Left colon (tissue), 2 donors: ENCODE data around the gene ANOS1. TPM values are rescaled to one million over a fixed set of nuclear protein-coding genes. Genes with fewer than 3 reads are reported as not detected.
"Not testable (repeated sequence)": the region's sequence is repeated elsewhere in the genome, so short reads cannot be mapped to it uniquely, and the experiment has no call there.

ENCODE experiments used
- ATAC-seq: fragments of 200-7000 bp; cut with Tn5 transposase; one replicate; pipeline ENCODE4 v1.9.1; 2020; ENCODE audit warnings: mild to moderate bottlenecking, moderate library complexity
- DNase-seq, 2 donors: peaks; one replicate each; pipeline ENCODE4 v3.0.0-alpha.2; 2020
- intact Hi-C, 2 donors: fragments of 100-400 bp; cut with DNase I in 1 of 2; cut with micrococcal nuclease in 1 of 2; formaldehyde crosslinking; loops; one replicate each; pipeline versions ENCODE4 v1.11.2 to v1.14.0; 2022; cut with DNase I, micrococcal nuclease
- total RNA-seq, 2 donors: library from RNA; stranded (reverse); fragmentation: NEBNext Ultra II Directional; extraction: Animal tissue kit (Norgen Biotek cat#: 25700); gene quantifications; one replicate each; pipeline ENCODE4 v1.2.1, GENCODE V29; 2021
- donor health status: DM: no; HTN: no; CAD: no.
- donor health status: DM: yes; HTN: yes; CAD: no.

Gene ANOS1
- total RNA-seq, 2 donors from 2014 or later, result 0.18 to 0.34 TPM

DNA sequence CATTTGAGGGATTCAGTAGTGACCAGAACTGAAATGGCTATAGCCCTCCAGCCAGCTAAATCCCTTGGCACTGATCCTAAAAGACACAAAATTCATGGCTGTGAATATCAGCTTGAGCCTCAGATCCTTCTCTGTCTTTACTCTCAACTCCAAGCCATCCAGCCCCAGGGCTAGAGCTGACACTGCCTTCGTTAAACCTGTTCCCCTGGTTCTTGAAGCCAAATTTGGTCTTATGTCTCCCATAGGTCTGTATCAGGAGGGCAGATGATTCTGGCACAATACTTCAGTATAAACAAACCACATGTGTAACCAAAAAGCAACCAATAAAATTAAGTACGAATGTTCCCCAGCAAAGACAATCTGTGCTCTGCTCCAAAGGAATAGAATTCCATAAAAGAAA, 78.0 kb downstream of the ANOS1 start:
- DNase-seq (no peak), ATAC-seq (no peak)
- intact Hi-C loops, result no loop called here

DNA sequence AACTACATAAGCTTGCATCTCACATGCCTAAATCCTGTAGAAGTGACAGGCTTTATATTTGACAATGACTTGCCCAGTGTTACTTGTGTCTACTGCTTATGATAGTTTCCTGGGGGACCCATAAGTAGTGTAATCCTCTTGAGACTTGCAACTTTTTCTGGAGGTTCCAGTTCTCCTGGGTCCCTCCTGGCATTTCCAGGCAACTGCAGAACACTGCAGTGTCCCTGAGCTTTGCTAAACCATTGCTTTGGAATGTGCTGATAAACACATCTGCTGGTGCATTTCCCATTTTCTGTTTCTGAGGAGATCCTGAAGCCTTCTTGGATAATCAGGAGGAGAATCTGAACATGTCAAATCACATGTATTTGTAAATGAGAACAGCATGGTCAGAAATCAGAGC, 82.0 kb downstream of the ANOS1 start:
- ATAC-seq, result no peak

DNA sequence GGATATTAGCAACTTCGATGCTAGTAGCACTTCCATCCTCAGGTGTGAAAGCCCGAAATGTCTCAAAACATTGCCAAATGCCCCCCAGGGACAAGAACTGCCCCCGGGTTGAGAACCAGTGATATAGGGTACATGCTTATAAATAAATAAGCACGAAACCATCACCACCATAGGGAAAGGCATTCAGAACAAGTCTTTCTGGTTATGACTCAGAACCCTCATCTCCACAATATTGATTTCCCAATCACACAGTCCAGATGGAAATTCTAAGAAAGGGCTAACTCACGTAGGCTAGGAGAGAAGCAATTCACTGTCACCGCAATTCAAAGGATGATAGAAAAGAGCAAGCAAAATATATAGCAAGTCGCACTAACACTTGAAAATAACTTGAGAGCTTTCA, 84.8 kb downstream of the ANOS1 start:
- DNase-seq (no peak), ATAC-seq (no peak)
- intact Hi-C loops, result no loop called here

More for the DNA sequence above, 82.0 kb downstream of the ANOS1 start:
- intact Hi-C loops, result no loop called here
- DNase-seq, result no peak

DNA sequence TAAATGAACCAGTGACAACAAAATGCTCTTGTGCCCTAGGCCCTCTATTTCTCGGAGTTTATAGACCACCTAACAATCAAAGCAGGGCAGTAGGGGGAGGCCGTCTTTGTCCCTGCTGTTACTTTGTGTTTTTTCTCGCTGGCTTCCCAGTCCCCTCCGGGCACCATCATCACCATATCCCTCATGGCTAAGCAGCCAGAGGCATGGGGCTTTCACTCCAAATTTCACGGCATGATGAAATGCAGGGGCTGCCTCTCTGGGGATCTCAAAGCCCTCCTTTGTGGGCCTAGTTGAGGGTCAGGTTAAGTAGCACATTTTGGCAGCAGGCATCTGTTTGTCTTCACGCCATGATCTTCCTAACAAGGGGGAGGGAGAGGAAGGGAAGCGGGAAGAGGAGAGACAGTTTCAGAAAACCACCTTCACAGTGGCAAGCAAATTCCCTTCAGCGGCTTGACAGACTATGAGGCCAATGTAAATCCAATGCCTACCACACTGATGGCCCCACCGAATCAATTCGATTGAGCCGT, 91.9 kb downstream of the ANOS1 start:
- intact Hi-C loops, result no loop called here
- ATAC-seq, result no peak

DNA sequence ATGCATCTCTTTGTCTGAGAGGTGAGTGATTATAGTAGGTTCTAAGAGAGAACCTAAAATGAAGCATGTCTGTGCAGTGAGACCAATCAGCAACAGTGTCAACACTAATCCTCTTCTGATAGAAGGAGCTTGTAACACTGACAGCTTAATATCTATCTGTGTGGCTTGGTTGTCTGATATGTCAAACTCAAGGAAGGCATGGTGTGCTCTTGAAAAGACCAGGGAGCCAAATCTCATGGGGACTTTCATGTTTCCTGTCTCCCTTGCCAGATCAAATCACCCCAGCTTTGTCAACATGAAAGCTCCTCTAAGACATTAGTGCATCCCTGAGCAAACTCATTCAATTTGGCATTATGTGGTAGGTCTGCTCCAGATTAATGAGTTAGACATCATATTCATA, 95.4 kb downstream of the ANOS1 start:
- intact Hi-C loops, result no loop called here
- no peak for ATAC-seq
- no peak for DNase-seq

More for the DNA sequence above, 91.9 kb downstream of the ANOS1 start:
- no peak for DNase-seq

DNA sequence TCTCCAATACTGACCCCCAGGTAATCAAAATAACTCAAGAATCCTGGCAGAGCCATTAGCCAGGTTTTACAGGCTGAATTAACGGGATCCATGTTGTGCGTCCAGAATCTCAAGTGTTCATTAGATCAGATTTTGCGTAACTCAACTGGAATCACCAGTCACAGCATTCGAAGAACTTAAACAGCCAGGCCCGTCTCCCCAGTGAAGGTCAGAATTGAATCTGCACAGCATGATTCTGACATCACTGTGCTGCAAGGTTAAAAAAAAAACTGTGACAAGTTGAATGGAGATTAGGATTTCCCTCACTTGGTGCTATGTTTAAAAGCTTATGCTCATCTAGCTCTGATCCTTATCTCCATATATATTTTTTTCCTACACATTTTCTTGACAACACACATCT, 96.1 kb downstream of the ANOS1 start:
- ATAC-seq (no peak), DNase-seq (no peak)
- intact Hi-C loops, result no loop called here

DNA sequence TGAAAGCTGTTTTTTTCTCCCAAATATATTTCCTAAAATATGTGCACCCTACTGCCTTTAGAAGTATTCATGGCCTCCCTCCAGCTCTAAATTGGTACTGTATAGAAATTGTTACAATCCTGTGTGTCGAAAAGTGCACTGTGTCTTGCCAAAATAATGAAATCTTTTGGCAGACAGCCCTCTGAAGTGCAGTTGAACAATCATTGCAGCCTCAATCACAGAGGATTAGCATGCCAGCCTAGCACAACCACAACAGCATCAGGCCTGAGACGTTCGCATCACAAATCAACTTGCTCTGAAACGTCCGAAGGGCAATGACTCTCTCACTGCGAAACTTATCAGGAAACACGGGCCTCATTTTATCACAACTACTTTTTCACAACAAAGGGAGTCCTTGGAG, 99.0 kb downstream of the ANOS1 start:
- ATAC-seq, result no peak

DNA sequence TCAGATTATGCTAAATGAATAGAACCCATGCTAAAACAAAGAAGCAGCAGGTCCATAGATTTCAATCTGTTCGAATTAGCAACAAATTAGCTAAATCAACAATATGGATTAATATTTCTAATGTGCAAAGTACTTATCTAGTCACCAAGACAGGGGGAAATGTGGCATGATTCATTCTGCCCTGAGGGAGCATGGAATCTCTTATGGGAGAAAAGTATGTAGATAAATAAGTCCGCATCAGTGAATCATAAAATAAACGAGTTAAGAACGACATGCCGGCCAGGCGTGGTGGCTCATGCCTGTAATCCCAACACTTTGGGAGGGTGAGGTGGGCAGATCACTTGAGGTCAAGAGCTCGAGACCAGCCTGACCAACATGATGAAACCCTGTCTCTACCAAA, 102.1 kb downstream of the ANOS1 start:
- intact Hi-C loops, result no loop called here
- ATAC-seq, result no peak
- DNase-seq, result no peak

More for the DNA sequence above, 99.0 kb downstream of the ANOS1 start:
- intact Hi-C loops, result no loop called here
- DNase-seq, result no peak

DNA sequence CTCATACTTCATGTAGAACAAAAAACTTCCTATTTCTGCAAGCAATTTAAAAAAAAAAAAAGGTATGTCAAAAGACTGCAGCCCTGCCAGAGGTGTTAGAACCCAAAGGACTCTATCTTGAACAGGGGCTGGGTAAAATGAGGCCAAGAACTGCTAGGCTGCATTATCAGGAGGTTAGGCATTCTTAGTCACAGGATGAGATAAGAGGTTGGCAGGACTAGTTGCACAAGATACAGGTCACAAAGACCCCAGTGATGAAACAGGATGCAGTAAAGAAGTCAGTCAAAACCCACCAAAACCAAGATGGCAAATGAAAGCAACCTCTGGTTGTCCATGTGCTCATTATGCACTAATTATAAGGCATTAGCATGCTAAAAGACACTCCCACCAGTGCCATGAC, 104.1 kb downstream of the ANOS1 start:
- intact Hi-C loops, result no loop called here
- DNase-seq, result no peak
- no peak for ATAC-seq

DNA sequence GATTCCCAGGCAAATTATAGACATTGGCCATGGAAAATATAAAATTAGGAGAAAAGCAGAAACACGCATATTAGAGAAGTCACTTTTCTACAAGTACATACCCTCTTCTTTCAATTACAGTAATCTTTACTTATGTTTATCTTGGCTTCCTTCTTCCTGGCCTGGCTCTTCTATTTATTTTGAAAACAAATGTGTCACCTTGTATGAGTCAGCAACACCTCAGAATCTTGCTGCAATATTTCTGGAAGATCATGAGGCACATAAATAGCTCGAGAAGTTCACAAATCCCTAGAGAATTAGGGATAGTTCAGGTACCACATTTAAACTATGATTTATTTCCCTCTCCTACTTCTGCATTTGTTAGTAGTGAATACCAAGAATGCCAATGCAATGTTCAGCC, 124.6 kb downstream of the ANOS1 start:
- intact Hi-C loops, result no loop called here
- no peak for DNase-seq
- no peak for ATAC-seq

DNA sequence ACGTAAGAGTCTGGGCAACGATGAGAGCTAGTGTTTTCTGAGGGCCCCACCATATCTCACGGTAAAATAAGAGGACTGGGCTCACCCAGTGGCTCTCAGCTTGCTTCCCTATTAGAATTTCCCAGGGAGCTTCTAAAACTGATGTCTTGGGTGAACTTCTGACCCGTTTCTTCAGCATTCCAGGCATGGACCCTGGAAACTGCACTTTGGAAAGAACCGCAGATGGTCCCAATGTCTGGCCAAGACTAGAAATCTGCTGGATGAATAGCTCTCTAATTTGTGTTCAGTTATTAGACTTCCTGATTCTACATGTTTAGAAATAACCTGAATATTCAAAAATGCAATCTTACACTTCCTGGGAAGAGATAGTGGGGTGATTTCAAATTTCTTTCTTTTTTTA, 127.8 kb downstream of the ANOS1 start:
- DNase-seq, result no peak
- intact Hi-C loops, result no loop called here
- ATAC-seq, result no peak

DNA sequence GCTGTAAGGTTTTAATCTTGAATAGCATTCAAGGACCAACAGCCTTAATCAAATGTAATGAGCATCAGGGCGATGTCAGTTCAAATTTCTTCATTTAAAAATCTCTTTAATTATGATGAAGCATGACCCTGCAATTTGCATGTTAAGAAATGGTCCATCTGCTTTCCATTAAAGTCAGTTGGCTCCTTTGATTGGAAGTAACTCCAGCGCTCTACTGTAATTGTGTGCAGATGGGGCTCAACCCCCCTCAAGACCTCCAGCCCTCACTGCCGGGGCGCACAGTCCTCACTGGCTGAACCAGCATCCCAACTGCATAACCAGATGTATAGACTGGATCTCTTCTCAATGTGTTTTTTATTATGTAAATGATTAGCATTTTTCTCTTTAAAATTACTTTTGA, 140.4 kb downstream of the ANOS1 start:
- ATAC-seq, result no peak
- intact Hi-C loops, result no loop called here
- DNase-seq, result no peak

DNA sequence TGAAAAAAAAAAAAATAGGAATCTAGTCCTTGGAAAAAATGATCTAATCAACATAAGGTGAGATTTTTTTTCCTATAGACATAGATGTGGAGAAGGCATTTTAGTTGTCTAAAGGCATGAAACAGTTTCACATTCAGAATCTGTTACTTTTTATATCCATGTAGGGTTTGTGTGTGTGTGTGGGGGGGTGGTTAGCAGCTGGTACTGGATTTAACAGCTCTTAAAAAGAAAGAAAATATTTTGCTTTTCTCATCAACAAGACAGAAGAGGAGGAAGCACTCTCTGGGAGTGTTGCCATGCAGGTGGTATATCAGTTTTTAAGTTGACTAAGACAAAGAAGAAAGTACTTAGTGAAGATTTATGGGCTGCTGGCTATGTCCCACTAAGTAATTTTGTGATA, 145.0 kb downstream of the ANOS1 start:
- ATAC-seq (no peak), DNase-seq (no peak)
- intact Hi-C loops, result no loop called here

DNA sequence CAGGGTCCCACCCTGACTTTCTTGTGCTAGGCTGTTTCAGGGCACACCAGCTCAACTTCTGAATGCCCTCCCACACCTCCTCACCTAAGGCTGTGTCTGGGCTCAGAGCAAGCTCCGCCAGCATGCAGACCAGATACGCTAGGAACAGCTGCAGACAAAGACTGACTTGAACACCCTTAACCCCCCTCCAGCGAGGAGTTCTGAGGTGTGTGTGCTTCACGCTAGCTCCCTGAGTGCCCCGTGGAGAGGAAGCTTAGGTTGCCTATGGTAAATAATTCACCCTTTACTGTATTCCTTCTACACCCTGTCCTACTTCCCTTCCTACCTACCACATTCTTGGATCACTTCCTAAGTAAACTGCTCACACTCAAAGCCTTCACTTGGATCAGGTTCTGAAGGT, 152.3 kb downstream of the ANOS1 start:
- peak; percentile 72 for ATAC-seq
- peak in 1 of 2 donors; percentile 8 for DNase-seq
- intact Hi-C loops, result no loop called here

DNA sequence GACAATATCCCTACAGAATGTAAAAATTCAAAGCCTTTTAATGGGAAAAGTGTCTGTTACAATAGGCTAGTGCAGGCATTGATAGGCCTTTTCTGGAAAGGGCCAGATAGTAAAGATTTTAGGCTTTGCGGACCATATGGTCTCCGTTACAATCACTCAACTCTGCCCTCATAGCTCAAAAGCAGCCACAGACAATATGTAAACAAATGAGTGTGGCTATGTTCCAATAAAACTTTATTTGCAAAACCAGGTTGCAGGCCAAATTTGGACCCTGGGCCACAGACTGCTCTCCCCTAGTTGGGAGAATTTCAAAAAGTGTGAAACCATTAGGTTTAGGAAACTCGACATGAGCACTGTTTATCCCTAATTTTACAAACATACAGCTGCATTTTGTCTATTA, 155.1 kb downstream of the ANOS1 start:
- DNase-seq (no peak), ATAC-seq (no peak)
- intact Hi-C loops, result no loop called here

DNA sequence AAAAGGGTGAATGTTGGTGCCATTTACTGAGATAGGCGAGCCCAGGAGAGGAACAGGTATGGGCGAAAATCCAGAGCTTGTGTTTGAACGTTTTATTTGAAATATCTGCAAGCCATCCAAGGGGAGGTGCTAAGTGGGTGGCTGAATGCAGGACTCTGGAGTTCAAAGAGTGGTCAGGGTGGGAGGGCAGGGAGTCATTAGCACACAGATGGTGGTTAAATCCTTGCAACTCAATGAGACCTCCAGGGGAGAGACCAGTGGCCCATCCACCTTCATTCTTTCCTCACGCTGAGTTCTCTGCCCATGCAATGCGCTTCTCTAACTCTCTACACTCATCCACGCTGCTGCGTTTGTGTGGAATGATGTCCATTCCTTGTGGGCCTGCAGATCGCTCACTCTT, 166.2 kb downstream of the ANOS1 start:
- DNase-seq (no peak), ATAC-seq (no peak)
- intact Hi-C loops, result no loop called here

DNA sequence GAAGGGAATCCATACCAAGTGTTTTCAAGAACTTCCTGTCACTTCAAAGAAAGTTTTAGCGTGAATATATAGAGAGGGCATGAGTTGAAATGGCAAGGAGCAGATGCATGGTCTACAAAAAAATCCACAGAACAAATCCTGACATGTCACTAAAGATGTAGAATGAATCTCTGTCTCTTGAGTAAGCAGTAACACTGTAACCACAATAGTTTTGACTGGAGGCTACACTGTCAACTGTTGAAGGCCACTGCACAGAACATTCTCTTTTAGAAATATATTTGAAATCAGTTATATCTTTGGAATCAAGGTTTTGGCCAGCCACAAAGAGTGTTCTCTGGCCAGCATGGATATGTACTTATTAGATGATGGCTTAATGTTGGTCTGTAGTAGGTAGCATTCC, 183.5 kb downstream of the ANOS1 start:
- ATAC-seq, result no peak
- intact Hi-C loops, result no loop called here
- no peak for DNase-seq

DNA sequence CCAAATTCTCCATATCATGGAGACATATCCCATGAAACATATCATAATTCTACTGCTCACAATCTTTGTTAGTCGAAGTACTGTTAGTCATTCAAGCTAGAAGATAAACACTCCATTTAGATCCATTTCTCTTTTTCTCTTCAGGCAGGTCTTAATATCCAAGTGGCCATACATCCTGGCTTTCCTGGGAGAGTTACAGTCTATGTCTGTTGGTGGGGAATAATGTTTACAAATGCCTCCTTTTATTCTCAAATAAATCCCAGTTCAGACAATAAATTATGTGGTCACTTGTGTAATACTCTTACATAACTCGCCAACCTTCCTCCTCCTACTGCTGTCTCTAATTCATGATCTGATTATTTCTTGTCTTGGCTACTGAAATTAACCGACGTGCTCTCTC, 185.2 kb downstream of the ANOS1 start:
- DNase-seq (no peak), ATAC-seq (no peak)
- intact Hi-C loops, result no loop called here

DNA sequence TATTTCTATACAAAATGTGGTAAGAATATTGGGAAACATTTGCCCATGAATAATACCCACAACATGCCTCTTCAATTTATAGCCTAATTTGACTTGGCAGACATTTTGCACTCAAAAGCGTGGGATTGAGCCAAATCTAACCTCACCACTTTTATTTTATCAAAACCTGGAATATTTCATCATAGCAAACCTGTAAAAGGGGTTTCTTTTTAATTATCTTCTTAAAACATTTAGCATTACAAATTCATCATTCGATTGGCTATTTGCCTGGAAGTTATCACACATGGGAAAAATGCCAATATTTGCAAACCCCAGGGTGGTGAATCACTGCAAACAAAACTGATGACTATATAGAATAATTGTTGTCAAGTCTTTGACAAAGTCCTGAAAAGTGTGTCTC, 211.1 kb downstream of the ANOS1 start:
- DNase-seq (no peak), ATAC-seq (no peak)
- intact Hi-C loops, result no loop called here

DNA sequence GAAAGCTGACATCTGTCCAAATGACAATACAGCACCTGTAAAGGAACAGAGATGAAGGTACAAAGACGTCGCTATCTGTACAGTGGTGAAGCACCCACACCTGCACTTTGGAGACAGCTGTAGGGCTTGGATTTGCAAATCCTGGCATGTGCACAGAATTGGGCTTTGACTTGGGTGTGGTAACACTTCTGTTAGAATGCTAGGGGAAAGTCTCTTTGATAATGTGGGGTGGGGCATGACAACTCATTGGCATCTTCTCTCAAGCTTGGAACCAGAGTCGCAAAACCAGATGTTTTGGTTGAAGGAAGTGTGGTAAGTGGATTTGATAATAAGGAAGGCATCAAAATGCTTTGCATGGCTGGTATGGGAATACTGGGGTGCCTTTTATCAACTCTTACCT, 211.8 kb downstream of the ANOS1 start:
- DNase-seq (no peak), ATAC-seq (no peak)
- intact Hi-C loops, result no loop called here

DNA sequence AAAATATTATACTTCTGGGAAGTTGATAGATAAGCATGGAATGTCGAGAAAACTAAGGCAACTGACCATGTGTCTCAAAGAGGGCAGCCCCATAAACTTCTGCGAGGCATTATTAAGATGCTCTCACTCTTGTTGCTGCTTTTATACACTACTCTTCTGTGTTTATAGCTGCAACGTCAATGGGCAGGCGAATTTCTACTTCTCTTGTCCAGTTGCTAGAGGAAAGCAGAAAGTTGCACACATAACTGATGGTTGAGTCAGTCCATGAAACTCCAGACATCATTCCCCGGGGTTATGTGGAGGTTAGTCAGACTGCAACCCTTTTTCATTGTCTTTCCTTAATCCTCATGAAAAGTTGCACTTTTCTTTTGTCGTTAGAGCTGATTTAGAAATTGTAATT, 227.5 kb downstream of the ANOS1 start:
- intact Hi-C loops, result no loop called here
- no peak for ATAC-seq
- DNase-seq, result no peak

DNA sequence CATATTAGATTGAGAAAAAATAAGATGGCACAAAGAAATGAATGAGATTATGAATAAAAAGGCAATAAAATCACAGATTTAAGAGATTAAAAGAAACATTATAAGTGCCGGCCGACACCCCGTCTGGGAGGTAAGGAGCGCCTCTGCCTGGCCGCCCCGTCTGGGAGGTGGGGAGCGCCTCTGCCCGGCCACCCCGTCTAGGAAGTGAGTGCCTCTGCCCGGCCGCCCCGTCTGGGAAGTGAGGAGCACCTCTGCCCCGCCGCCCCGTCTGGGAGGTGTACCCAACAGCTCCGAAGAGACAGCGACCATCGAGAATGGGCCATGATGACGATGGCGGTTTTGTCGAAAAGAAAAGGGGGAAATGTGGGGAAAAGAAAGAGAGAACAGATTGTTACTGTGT, 229.8 kb downstream of the ANOS1 start:
- intact Hi-C loops, ATAC-seq: not testable (repeated sequence)

More for the DNA sequence above, 229.8 kb downstream of the ANOS1 start:
- DNase-seq, result not testable (repeated sequence)
